ENCODE results near the gene SEMA4C. TPM values are rescaled to one million over a fixed set of nuclear protein-coding genes. Genes with fewer than 3 reads are reported as not detected.

Gene SEMA4C
- polyA plus RNA-seq, 3 donors, result 0.08 to 5.7 (median 0.21) TPM

GRCh38 chr2:96846825-96847224 is 23.1 kb downstream of the SEMA4C start:
- Histone ChIP-seq H4K20me1 (ENCODE audit: insufficient read depth, low read length) (no peaks in the 10 kb centered on the region), H3K27me3 (ENCODE audit: control insufficient read depth in 2 of 2, insufficient read depth in 2 of 2, low read length in 2 of 2) (no peaks in the 10 kb centered on the region), H3K79me2 (ENCODE audit: insufficient read depth, low read length) (no peaks in the 10 kb centered on the region), H3K27ac (ENCODE audit: low read depth in 1 of 2, low read length in 2 of 2) (no peak overlapping the region), H3K4me2 (replicated peaks; ENCODE audit: extremely low read depth, low read length, poor library complexity, severe bottlenecking) (no peak overlapping the region), H3K36me3 (replicated peaks in 1 of 2; ENCODE audit: control insufficient read depth in 1 of 2, insufficient read depth in 2 of 2, low read length in 2 of 2) (peaks cover 24 to 44% of the 10 kb centered on the region in 2 donors), H3K4me1 (ENCODE audit: control insufficient read depth in 1 of 2, insufficient read depth in 2 of 2, low read length in 2 of 2) (no peaks in the 10 kb centered on the region), H3K9me3 (replicated peaks in 1 of 2; ENCODE audit: control insufficient read depth in 1 of 2, insufficient read depth in 1 of 2, low read length in 2 of 2) (no peaks in the 10 kb centered on the region), H3K4me3 (replicated peaks in 1 of 3; ENCODE audit: low read depth in 2 of 3, low read length in 3 of 3) (no peak overlapping the region), H2AFZ (ENCODE audit: insufficient read depth, low read depth, low read length, poor library complexity, severe bottlenecking) (no peak overlapping the region), H3K9ac (ENCODE audit: insufficient read depth, low read length, poor library complexity, severe bottlenecking) (no peak overlapping the region)
- DNase-seq, result no peak
- no CpG with 5 or more reads among the region's 5 CpGs for WGBS (ENCODE audit: insufficient coverage)
- intact Hi-C loops (cut with micrococcal nuclease), result no loop called here
- peaks cover 1 to 2% (median 1%) of the 10 kb centered on the region in 3 donors for H3K27me3 Mint-ChIP-seq (ENCODE audit: low read depth in 3 of 3)
- H3K36me3 Mint-ChIP-seq, result peaks cover 28 to 60% of the 10 kb centered on the region in 2 donors
- H3K9me3 Mint-ChIP-seq, result no peaks in the 10 kb centered on the region
- no peak for TF ChIP-seq CTCF (IDR thresholded peaks at IDR 0.05)
- H3K4me1 Mint-ChIP-seq, result peaks cover 4% of the 10 kb centered on the region
- no peak overlapping the region for H3K27ac Mint-ChIP-seq
- H3K4me3 Mint-ChIP-seq, result no peak overlapping the region

- H4K20me1 ChIP-seq (ENCODE audit: insufficient read depth, low read length), result no peaks in the 10 kb centered on the region
- H3K4me1 ChIP-seq (ENCODE audit: control insufficient read depth in 1 of 2, insufficient read depth in 2 of 2, low read length in 2 of 2), result peaks cover 0 to 5% of the 10 kb centered on the region in 2 donors
- H3K27me3 ChIP-seq (ENCODE audit: control insufficient read depth in 2 of 2, insufficient read depth in 2 of 2, low read length in 2 of 2), result no peaks in the 10 kb centered on the region
- 92% methylated on average over 17 of the region's 17 CpGs for WGBS (ENCODE audit: insufficient coverage)
- Mint-ChIP-seq H3K9me3 (no peaks in the 10 kb centered on the region), H3K27me3 (ENCODE audit: low read depth in 3 of 3) (peaks cover 1 to 4% (median 1%) of the 10 kb centered on the region in 3 donors), H3K27ac (no peak overlapping the region), H3K4me3 (no peak overlapping the region), H3K36me3 (peaks cover 24 to 42% of the 10 kb centered on the region in 2 donors), H3K4me1 (peaks cover 11% of the 10 kb centered on the region)
- no peaks in the 10 kb centered on the region for H3K79me2 ChIP-seq (ENCODE audit: insufficient read depth, low read length)
- intact Hi-C loops (cut with micrococcal nuclease), result no loop called here
- H3K4me2 ChIP-seq (replicated peaks; ENCODE audit: extremely low read depth, low read length, poor library complexity, severe bottlenecking), result no peak overlapping the region
- no peak for DNase-seq
- H3K4me3 ChIP-seq (replicated peaks in 1 of 3; ENCODE audit: low read depth in 2 of 3, low read length in 3 of 3), result no peak overlapping the region
- peaks cover 15 to 24% of the 10 kb centered on the region in 2 donors for H3K36me3 ChIP-seq (replicated peaks in 1 of 2; ENCODE audit: control insufficient read depth in 1 of 2, insufficient read depth in 2 of 2, low read length in 2 of 2)
- H2AFZ ChIP-seq (ENCODE audit: insufficient read depth, low read depth, low read length, poor library complexity, severe bottlenecking), result no peak overlapping the region
- H3K9ac ChIP-seq (ENCODE audit: insufficient read depth, low read length, poor library complexity, severe bottlenecking), result no peak overlapping the region
- no peak for TF ChIP-seq CTCF (IDR thresholded peaks at IDR 0.05)
- no peak overlapping the region for H3K27ac ChIP-seq (ENCODE audit: low read depth in 1 of 2, low read length in 2 of 2)
- H3K9me3 ChIP-seq (replicated peaks in 1 of 2; ENCODE audit: control insufficient read depth in 1 of 2, insufficient read depth in 1 of 2, low read length in 2 of 2), result no peaks in the 10 kb centered on the region
Observed at GRCh38 chr2:96844405-96844808, 25.5 kb downstream of the SEMA4C start.

Data from CD14-positive monocyte (primary cell).